ENCODE measurements around the gene SLC2A6.

GRCh38 chr9:133476036-133476931, 2.6 kb downstream of the SLC2A6 start:
- TF ChIP-seq CTCF (IDR thresholded peaks at IDR 0.05; ENCODE audit: low read length) = no peak
- TF ChIP-seq EZH2 (optimal IDR thresholded peaks at IDR 0.05; ENCODE audit: low read depth, low read length) = no peak

Data from MM.1S (cell line).